Esophagus squamous epithelium (tissue), 5 donors: ENCODE results near the gene CYTH3. TPM values are rescaled to one million over a fixed set of nuclear protein-coding genes. Genes with fewer than 3 reads are reported as not detected.

Source experiments
- DNase-seq: peaks from one replicate; lab custom pipeline; 2025; lab: John Stamatoyannopoulos, UW
- H3K27ac ChIP-seq, 4 donors: fragments of 200-600 bp; sonication (generic); one replicate each; pipeline ENCODE4 v1.5.1; 2016 to 2019; ENCODE audit warnings: mild to moderate bottlenecking in 1 of 4
- H3K27me3 ChIP-seq, 4 donors: fragments of 200-600 bp; sonication (generic); 1 replicate in 3 of 4; 2 replicates in 1 of 4; pipeline versions ENCODE4 v1.5.1 to v1.6.0; 2017 to 2021; ENCODE audit warnings: antibody characterized with exemption in 1 of 4
- H3K36me3 ChIP-seq, 3 donors: fragments of 200-600 bp; sonication (generic); one replicate each; pipeline ENCODE4 v1.5.1; 2016 to 2019
- H3K4me1 ChIP-seq, 3 donors: fragments of 200-600 bp; sonication (generic); one replicate each; pipeline ENCODE4 v1.5.1; 2017 to 2019
- H3K4me3 ChIP-seq, 4 donors: fragments of 200-600 bp; sonication (generic); 1 replicate in 3 of 4; 2 replicates in 1 of 4; pipeline ENCODE4 v1.5.1; 2016 to 2019; ENCODE audit warnings: mild to moderate bottlenecking in 2 of 4, moderate library complexity in 1 of 4
- H3K9me3 ChIP-seq, 3 donors: fragments of 200-600 bp; sonication (generic); one replicate each; pipeline ENCODE4 v1.5.1; 2016 to 2019
- CTCF ChIP-seq, 6 experiments: fragments of 450-650 bp in 4 of 6; fragments of 200-600 bp in 2 of 6; sonication (generic) in 2 of 6; IDR thresholded peaks; one replicate each; pipeline ENCODE4 v1.5.1; 2016 to 2019; ENCODE audit warnings: antibody characterized with exemption in 6 of 6, mild to moderate bottlenecking in 4 of 6, moderate library complexity in 4 of 6
- POLR2A ChIP-seq, 4 donors: fragments of 450-650 bp; IDR thresholded peaks; one replicate each; pipeline ENCODE4 v1.6.1; 2017; ENCODE audit warnings: antibody characterized with exemption in 4 of 4, mild to moderate bottlenecking in 4 of 4, moderate library complexity in 3 of 4
- WGBS, 2 donors: methylation state at CpG; one replicate each; pipeline ENCODE4 v1.1.5; 2018; 5-methylcytosine and 5-hydroxymethylcytosine counted together
- intact Hi-C: fragments of 100-400 bp; cut with DNase I; formaldehyde crosslinking; loops from one replicate; pipeline ENCODE4 v1.15.0; 2022
- total RNA-seq, 4 donors: library from RNA; depleted of rRNA; stranded (reverse); fragments of >200 nt; gene quantifications; one replicate each; pipeline ENCODE4 v1.1.0, GENCODE V29; 2016
- donor health status: DM: yes; HTN: yes; CAD: no.

Gene CYTH3
- total RNA-seq, 4 donors from 2014 or later = 11.5 to 27.7 (median 12.7) TPM

- TF ChIP-seq POLR2A (IDR thresholded peaks at IDR 0.05) (no peak), CTCF (IDR thresholded peaks at IDR 0.05) (no peak)
- Histone ChIP-seq H3K4me3 (no peak overlapping the region), H3K27ac (no peak overlapping the region), H3K9me3 (no peaks in the 10 kb centered on the region), H3K27me3 (no peaks in the 10 kb centered on the region), H3K4me1 (peaks cover 0 to 20% (median 5%) of the 10 kb centered on the region in 3 donors), H3K36me3 (no peaks in the 10 kb centered on the region)
- intact Hi-C loops = no loop called here
- WGBS, 2 donors = 86 to 90% methylated on average over 5 of the region's 5 CpGs
- DNase-seq = no peak
Observed at GRCh38 chr7:6203381-6203780, 69.0 kb downstream of the CYTH3 start.

GRCh38 chr7:6202117-6202516, 70.3 kb downstream of the CYTH3 start:
- intact Hi-C loops = no loop called here
- DNase-seq = no peak
- no peaks in the 10 kb centered on the region for H3K27me3 ChIP-seq
- TF ChIP-seq CTCF (IDR thresholded peaks at IDR 0.05) = no peak
- TF ChIP-seq POLR2A (IDR thresholded peaks at IDR 0.05) = no peak
- H3K4me1 ChIP-seq = peaks cover 0 to 20% (median 3%) of the 10 kb centered on the region in 3 donors
- no peaks in the 10 kb centered on the region for H3K9me3 ChIP-seq
- no peak overlapping the region for H3K27ac ChIP-seq
- no peak overlapping the region for H3K4me3 ChIP-seq
- 89 to 92% methylated on average over 6 to 10 of the region's 10 CpGs for whole genome bisulfite sequencing, 2 donors
- no peaks in the 10 kb centered on the region for H3K36me3 ChIP-seq

- DNase-seq = no peak
- Histone ChIP-seq H3K4me3 (no peak overlapping the region), H3K27me3 (no peaks in the 10 kb centered on the region), H3K4me1 (peaks cover 0 to 14% (median 3%) of the 10 kb centered on the region in 3 donors), H3K36me3 (no peaks in the 10 kb centered on the region), H3K27ac (no peak overlapping the region), H3K9me3 (no peaks in the 10 kb centered on the region)
- TF ChIP-seq CTCF (IDR thresholded peaks at IDR 0.05) (no peak), POLR2A (IDR thresholded peaks at IDR 0.05) (no peak)
- WGBS, 2 donors = 88 to 91% methylated on average over 6 to 10 of the region's 11 CpGs
- intact Hi-C loops = no loop called here
Observed at GRCh38 chr7:6200971-6201370, 71.5 kb downstream of the CYTH3 start.

GRCh38 chr7:6198689-6199595, 73.5 kb downstream of the CYTH3 start:
- Histone ChIP-seq H3K27ac (no peak overlapping the region), H3K36me3 (no peaks in the 10 kb centered on the region), H3K4me1 (peaks cover 0 to 10% (median 0%) of the 10 kb centered on the region in 3 donors), H3K4me3 (no peak overlapping the region), H3K27me3 (no peaks in the 10 kb centered on the region), H3K9me3 (no peaks in the 10 kb centered on the region)
- WGBS, 2 donors = 60 to 65% methylated on average over 4 of the region's 4 CpGs
- no peak for DNase-seq
- TF ChIP-seq CTCF (IDR thresholded peaks at IDR 0.05) (no peak), POLR2A (IDR thresholded peaks at IDR 0.05) (no peak)
- intact Hi-C loops = no loop called here

GRCh38 chr7:6197801-6198551, 74.4 kb downstream of the CYTH3 start:
- Histone ChIP-seq H3K36me3 (no peaks in the 10 kb centered on the region), H3K27ac (no peak overlapping the region), H3K27me3 (no peaks in the 10 kb centered on the region), H3K9me3 (no peaks in the 10 kb centered on the region), H3K4me3 (no peak overlapping the region), H3K4me1 (peaks cover 0 to 10% (median 0%) of the 10 kb centered on the region in 3 donors)
- 75% methylated on average over 8 of the region's 8 CpGs for WGBS, 2 donors
- intact Hi-C loops = no loop called here
- TF ChIP-seq POLR2A (IDR thresholded peaks at IDR 0.05) (no peak), CTCF (IDR thresholded peaks at IDR 0.05) (no peak)
- no peak for DNase-seq
